Amniotic epithelial cell (primary cell): ENCODE results near the gene DCAF4L1.

ENCODE experiments used
- DNase-seq: peaks from one replicate; pipeline ENCODE4 v3.0.0-alpha.2; 2010; ENCODE audit warnings: low read depth

Gene DCAF4L1

GRCh38 chr4:41990365-41991111 is 9.0 kb downstream of the DCAF4L1 start, which contains the start of gene SLC30A9:
TSS of gene SLC30A9 (plus strand) at chr4:41990530. CDS start at chr4:41990652, 122 bp downstream.
- peak; percentile 92 for DNase-seq

GRCh38 chr4:41991916-41992767 is 10.6 kb downstream of the DCAF4L1 start:
- peak; percentile 35 for DNase-seq

GRCh38 chr4:41992967-41993857 is 11.7 kb downstream of the DCAF4L1 start:
- no peak for DNase-seq

- DNase-seq = no peak
Measured at GRCh38 chr4:41994461-41994985, 13.0 kb downstream of the DCAF4L1 start.

- DNase-seq = no peak
Measured at GRCh38 chr4:41998019-41998418, 16.5 kb downstream of the DCAF4L1 start.

GRCh38 chr4:41999321-41999720 is 17.8 kb downstream of the DCAF4L1 start:
- no peak for DNase-seq

- DNase-seq = no peak
Measured at GRCh38 chr4:42008011-42008786, 26.6 kb downstream of the DCAF4L1 start.

GRCh38 chr4:42015438-42015837 is 33.9 kb downstream of the DCAF4L1 start:
- peak; percentile 12 for DNase-seq

GRCh38 chr4:42018451-42018850 is 36.9 kb downstream of the DCAF4L1 start:
- DNase-seq = peak; percentile 83
